Measurements from ENCODE around the gene GRIN3B. TPM values are rescaled to one million over a fixed set of nuclear protein-coding genes. Genes with fewer than 3 reads are reported as not detected.

The GRIN3B gene
- total RNA-seq, 4 donors from 2014 or later, result not detected

DNA sequence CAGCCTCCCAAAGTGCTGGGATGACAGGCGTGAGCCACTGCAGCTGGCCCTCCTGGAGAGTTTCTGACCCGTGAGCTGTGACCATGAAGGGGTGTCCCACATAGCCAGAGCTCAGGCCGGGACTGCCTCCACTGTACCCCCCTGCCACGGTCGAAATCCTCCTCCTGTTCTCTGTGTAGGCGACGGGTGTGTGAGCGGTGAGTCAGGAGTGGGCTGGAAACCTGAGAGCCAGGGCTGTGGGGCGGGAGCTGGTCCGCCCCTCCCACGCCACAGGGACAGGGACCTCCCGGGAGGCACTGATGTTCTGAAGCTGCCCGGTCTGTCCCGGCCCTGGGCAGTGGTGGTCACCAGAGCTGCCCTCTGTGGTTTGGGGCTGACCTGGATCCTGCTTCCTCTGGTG is 12.1 kb upstream of the GRIN3B start:
- intact Hi-C loops (cut with DNase I; ENCODE audit: low total_unique reads), result loop anchor here (10.0 kb wide), 1 partner anchor 133 kb away; the partner anchor contains the start of genes CFD and ELANE
- no peak overlapping the region for H3K4me3 ChIP-seq (ENCODE audit: low read depth, poor library complexity, severe bottlenecking)
- TF ChIP-seq, protein P1, sequence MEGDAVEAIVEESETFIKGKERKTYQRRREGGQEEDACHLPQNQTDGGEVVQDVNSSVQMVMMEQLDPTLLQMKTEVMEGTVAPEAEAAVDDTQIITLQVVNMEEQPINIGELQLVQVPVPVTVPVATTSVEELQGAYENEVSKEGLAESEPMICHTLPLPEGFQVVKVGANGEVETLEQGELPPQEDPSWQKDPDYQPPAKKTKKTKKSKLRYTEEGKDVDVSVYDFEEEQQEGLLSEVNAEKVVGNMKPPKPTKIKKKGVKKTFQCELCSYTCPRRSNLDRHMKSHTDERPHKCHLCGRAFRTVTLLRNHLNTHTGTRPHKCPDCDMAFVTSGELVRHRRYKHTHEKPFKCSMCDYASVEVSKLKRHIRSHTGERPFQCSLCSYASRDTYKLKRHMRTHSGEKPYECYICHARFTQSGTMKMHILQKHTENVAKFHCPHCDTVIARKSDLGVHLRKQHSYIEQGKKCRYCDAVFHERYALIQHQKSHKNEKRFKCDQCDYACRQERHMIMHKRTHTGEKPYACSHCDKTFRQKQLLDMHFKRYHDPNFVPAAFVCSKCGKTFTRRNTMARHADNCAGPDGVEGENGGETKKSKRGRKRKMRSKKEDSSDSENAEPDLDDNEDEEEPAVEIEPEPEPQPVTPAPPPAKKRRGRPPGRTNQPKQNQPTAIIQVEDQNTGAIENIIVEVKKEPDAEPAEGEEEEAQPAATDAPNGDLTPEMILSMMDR (IDR thresholded peaks at IDR 0.05), result no peak
- no peak for TF ChIP-seq POLR2A (IDR thresholded peaks at IDR 0.05)
- 61 to 80% methylated on average over 10 to 14 of the region's 14 CpGs for WGBS, 2 donors
- no peak for DNase-seq (ENCODE audit: low spot score in 2 of 2)

DNA sequence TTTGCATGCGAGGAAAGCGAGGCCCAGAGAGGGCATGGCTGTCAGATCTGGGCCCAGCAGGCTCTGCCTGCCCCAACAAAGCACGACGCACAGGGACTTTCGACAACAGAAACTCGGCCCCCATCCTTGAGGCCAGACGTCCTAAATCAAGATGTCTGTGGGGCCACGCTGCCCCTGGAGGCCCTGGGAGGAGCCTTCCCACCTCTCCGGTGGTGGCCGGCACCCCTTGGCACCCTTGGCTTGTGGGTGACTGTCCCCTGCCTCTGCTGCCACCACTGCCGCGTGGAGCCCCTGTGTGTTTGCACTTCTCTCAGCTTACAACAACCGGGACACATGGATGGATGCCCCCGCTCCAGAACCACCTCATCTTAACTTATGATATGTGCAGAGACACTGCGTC is 11.7 kb upstream of the GRIN3B start:
- DNase-seq (ENCODE audit: low spot score in 2 of 2), result no peak
- H3K4me3 ChIP-seq (ENCODE audit: low read depth, poor library complexity, severe bottlenecking), result no peak overlapping the region
- no peak for TF ChIP-seq POLR2A (IDR thresholded peaks at IDR 0.05)
- TF ChIP-seq, protein P1 (IDR thresholded peaks at IDR 0.05), result no peak
- WGBS, 2 donors, result 86 to 88% methylated on average over 12 to 15 of the region's 15 CpGs
- intact Hi-C loops (cut with DNase I; ENCODE audit: low total_unique reads), result loop anchor here (10.0 kb wide), 1 partner anchor 134 kb away; the partner anchor contains the start of genes CFD and ELANE

DNA sequence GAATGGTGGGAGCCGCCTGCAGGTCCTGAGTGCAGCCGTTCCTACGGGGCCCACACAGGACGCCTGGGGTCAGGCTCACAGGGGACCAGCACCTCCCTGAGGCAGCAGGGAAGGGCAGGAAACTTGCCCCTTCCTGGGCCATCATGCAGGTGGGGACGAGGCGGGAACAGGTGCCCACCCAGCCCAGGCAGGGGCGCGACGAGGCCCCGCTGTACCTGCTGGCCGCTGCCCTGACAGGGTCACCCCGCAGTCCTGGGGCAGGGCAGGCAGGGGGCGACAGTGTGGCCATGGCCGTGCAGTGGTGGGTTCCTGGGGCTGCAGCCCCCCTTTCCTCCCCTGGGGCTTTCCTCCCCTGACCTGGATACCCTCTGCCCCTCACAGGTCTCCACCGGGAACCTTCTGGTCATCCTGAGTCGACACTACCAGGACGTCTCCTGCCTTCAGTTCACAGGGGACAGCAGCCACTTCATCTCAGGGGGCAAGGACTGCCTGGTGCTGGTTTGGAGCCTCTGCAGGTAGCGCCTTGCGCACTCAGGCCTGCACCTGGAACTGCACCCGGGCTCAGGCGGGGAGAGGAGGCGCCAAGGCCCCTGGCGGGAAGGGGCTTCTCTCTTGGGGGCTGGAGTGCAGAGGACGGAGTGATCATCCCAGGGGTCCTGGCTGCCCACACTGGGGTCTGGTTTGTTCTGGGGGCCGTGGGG is 10.7 kb upstream of the GRIN3B start:
- H3K4me3 ChIP-seq (ENCODE audit: low read depth, poor library complexity, severe bottlenecking), result no peak overlapping the region
- TF ChIP-seq, protein P1 (IDR thresholded peaks at IDR 0.05), result no peak
- no peak for TF ChIP-seq POLR2A (IDR thresholded peaks at IDR 0.05)
- intact Hi-C loops (cut with DNase I; ENCODE audit: low total_unique reads), result loop anchor here (10.0 kb wide), 1 partner anchor 135 kb away; the partner anchor contains the start of genes CFD and ELANE
- DNase-seq (ENCODE audit: low spot score in 2 of 2), result no peak
- 92 to 95% methylated on average over 20 to 22 of the region's 25 CpGs for WGBS, 2 donors

DNA sequence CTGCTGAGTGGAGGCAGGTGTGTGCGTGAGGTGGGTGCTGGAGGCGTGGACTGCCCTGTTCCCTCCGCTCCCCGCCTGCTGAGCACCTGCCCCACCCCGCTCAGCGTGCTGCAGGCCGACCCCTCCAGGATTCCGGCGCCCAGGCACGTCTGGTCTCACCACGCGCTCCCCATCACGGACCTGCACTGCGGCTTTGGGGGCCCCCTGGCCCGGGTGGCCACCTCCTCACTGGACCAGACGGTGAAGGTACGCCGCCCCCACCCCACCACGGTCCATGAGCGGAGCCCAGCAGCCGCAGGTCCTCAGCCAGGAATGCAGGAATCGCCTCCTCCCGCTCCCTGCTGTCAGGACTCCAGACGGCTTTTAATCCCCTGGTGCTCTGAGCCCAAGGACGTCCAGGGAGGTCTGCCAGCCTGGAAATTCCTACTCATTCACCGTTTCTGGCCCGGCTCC is 10.1 kb upstream of the GRIN3B start:
- TF ChIP-seq, protein P1 (IDR thresholded peaks at IDR 0.05), result no peak
- TF ChIP-seq POLR2A (IDR thresholded peaks at IDR 0.05), result no peak
- no peak overlapping the region for H3K4me3 ChIP-seq (ENCODE audit: low read depth, poor library complexity, severe bottlenecking)
- intact Hi-C loops (cut with DNase I; ENCODE audit: low total_unique reads), result no loop called here
- 81 to 84% methylated on average over 8 to 26 of the region's 27 CpGs for WGBS, 2 donors
- no peak for DNase-seq (ENCODE audit: low spot score in 2 of 2)

DNA sequence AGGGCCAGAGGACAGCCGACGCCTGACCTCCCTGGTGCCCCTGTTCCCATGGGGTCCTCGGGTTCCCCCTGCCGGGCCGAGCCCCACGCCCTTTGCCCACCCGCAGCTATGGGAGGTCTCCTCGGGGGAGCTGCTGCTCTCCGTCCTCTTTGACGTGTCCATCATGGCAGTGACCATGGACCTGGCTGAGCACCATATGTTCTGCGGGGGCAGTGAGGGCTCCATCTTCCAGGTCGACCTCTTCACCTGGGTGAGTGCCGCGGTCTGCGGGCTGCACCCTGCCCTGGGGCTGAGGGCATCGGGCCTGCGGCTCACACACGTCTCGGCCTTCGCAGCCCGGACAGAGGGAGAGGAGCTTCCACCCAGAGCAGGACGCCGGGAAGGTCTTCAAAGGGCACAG is 9.5 kb upstream of the GRIN3B start:
- intact Hi-C loops (cut with DNase I; ENCODE audit: low total_unique reads), result no loop called here
- 88% methylated on average over 15 to 23 of the region's 23 CpGs for WGBS, 2 donors
- no peak overlapping the region for H3K4me3 ChIP-seq (ENCODE audit: low read depth, poor library complexity, severe bottlenecking)
- no peak for DNase-seq (ENCODE audit: low spot score in 2 of 2)
- TF ChIP-seq POLR2A (IDR thresholded peaks at IDR 0.05), result no peak
- TF ChIP-seq, protein P1 (IDR thresholded peaks at IDR 0.05), result no peak

Measured in lower leg skin (tissue), 4 donors.